Pancreas (tissue), 10 donors: ENCODE measurements around the gene FEN1. TPM values are rescaled to one million over a fixed set of nuclear protein-coding genes. Genes with fewer than 3 reads are reported as not detected.

Experiments used
- ATAC-seq, 4 donors: fragments of 200-7000 bp; cut with Tn5 transposase; one replicate each; pipeline versions ENCODE4 v1.8.0 to v1.9.1; 2020; ENCODE audit warnings: mild to moderate bottlenecking in 4 of 4, moderate library complexity in 4 of 4
- DNase-seq, 6 donors: peaks; one replicate each; pipeline ENCODE4 v3.0.0-alpha.2; 2020
- FAIRE-seq: peaks from 2 replicates; lab custom pipeline; 2012; peaks lifted over from hg19 to GRCh38; lab: Jason Lieb, UNC
- H3K27ac ChIP-seq, 4 donors: fragments of 200-600 bp; sonication (generic); 1 replicate in 3 of 4; 2 replicates in 1 of 4; pipeline versions ENCODE4 v1.5.0 to v1.8.0; 2020
- H3K27me3 ChIP-seq, 4 donors: fragments of 200-600 bp; one replicate each; pipeline ENCODE4 v1.8.0; 2021
- H3K36me3 ChIP-seq, 3 donors: fragments of 200-600 bp; sonication (generic) in 1 of 3; one replicate each; pipeline versions ENCODE4 v1.5.0 to v1.8.0; 2020 to 2021
- H3K4me1 ChIP-seq, 3 donors: fragments of 200-600 bp; one replicate each; pipeline ENCODE4 v1.8.0; 2021
- H3K4me3 ChIP-seq, 4 donors: fragments of 200-600 bp; sonication (generic) in 2 of 4; one replicate each; pipeline versions ENCODE4 v1.5.0 to v1.8.0; 2020 to 2021
- H3K9me3 ChIP-seq, 4 donors: fragments of 200-600 bp; one replicate each; pipeline ENCODE4 v1.8.0; 2021
- CTCF ChIP-seq, 4 donors: fragments of 200-600 bp; sonication (generic) in 3 of 4; IDR thresholded peaks; one replicate each; pipeline versions ENCODE4 v1.5.0 to v1.8.0; 2021; ENCODE audit warnings: antibody characterized with exemption in 4 of 4
- WGBS, 2 donors: extraction: QIAGEN DNeasy Blood & Tissue Kit; methylation state at CpG; one replicate each; pipeline ENCODE4 v1.1.7; 2013; 5-methylcytosine and 5-hydroxymethylcytosine counted together
- intact Hi-C, 3 donors: fragments of 100-400 bp; cut with DNase I; formaldehyde crosslinking; loops; one replicate each; pipeline versions ENCODE4 v1.11.1 to v1.14.2; 2022
- polyA plus RNA-seq, 2 donors: library from polyadenylated mRNA; stranded (reverse); fragments of 200-250 nt; gene quantifications; one replicate each; pipeline ENCODE4 v1.2.3, GENCODE V29; 2013
- total RNA-seq, 6 donors: library from RNA; stranded (reverse); fragmentation: NEBNext Ultra II Directional in 4 of 6; extraction: Animal tissue kit (Norgen Biotek cat#: 25700) in 4 of 6; gene quantifications; one replicate each; pipeline versions ENCODE4 v1.2.1 to v1.2.4, GENCODE V29; 2021 to 2023
- donor health status: healthy with polysubstance abuse.
- donor health status: DM: no; HTN: no; CAD: no; lungs with moderate emphysema.
- donor health status: DM: no; HTN: no; CAD: no.
- donor health status: control.
- donor health status: control.
- donor health status: Bipolar disorder and iron deficiency.
- donor health status: DM: yes; HTN: yes; CAD: no.
- donor health status: DM: no; HTN: no; CAD: no.
- donor health status: DM: no; HTN: no; CAD: no.
- donor health status: DM: yes; HTN: yes; CAD: no.

The FEN1 gene
- total and polyA plus RNA-seq, 8 donors: 2.3 to 7.3 (median 4.7) TPM

GRCh38 chr11:61773809-61774208, 18.9 kb upstream of the FEN1 start:
- Histone ChIP-seq H3K27ac (no peak overlapping the region), H3K9me3 (no peaks in the 10 kb centered on the region), H3K4me1 (peaks cover 17 to 25% (median 19%) of the 10 kb centered on the region in 3 donors), H3K27me3 (no peaks in the 10 kb centered on the region), H3K36me3 (peaks cover 0 to 9% (median 0%) of the 10 kb centered on the region in 3 donors), H3K4me3 (no peak overlapping the region)
- intact Hi-C loops: no loop called here
- FAIRE-seq: no peak
- ATAC-seq: no peak
- TF ChIP-seq CTCF (IDR thresholded peaks at IDR 0.05): no peak
- peak in 1 of 6 donors; percentile 72 for DNase-seq
- 91 to 94% methylated on average over 18 of the region's 18 CpGs for WGBS, 2 donors

- Histone ChIP-seq H3K4me1 (peaks cover 11 to 19% (median 13%) of the 10 kb centered on the region in 3 donors), H3K4me3 (no peak overlapping the region), H3K27me3 (no peaks in the 10 kb centered on the region), H3K36me3 (peaks cover 0 to 15% (median 0%) of the 10 kb centered on the region in 3 donors), H3K9me3 (no peaks in the 10 kb centered on the region), H3K27ac (no peak overlapping the region)
- intact Hi-C loops: no loop called here
- ATAC-seq (no peak), FAIRE-seq (no peak), DNase-seq (peak in 2 of 6 donors; percentile 11 to 41)
- TF ChIP-seq CTCF (IDR thresholded peaks at IDR 0.05): no peak
- 90% methylated on average over 8 to 12 of the region's 12 CpGs for WGBS, 2 donors
Measured at GRCh38 chr11:61774411-61774810, 18.3 kb upstream of the FEN1 start.

GRCh38 chr11:61775106-61775505, 17.6 kb upstream of the FEN1 start:
- Histone ChIP-seq H3K27ac (no peak overlapping the region), H3K4me3 (no peak overlapping the region), H3K27me3 (no peaks in the 10 kb centered on the region), H3K9me3 (no peaks in the 10 kb centered on the region), H3K36me3 (peaks cover 0 to 19% (median 0%) of the 10 kb centered on the region in 3 donors), H3K4me1 (peaks cover 8 to 15% (median 13%) of the 10 kb centered on the region in 3 donors)
- DNase-seq: peak in 2 of 6 donors; percentile 37 to 62
- intact Hi-C loops: no loop called here
- no peak for ATAC-seq
- no peak for TF ChIP-seq CTCF (IDR thresholded peaks at IDR 0.05)
- FAIRE-seq: no peak
- WGBS, 2 donors: 94 to 97% methylated on average over 6 of the region's 6 CpGs

GRCh38 chr11:61775606-61776554, 16.8 kb upstream of the FEN1 start:
- FAIRE-seq (no peak), ATAC-seq (no peak), DNase-seq (peak in 2 of 6 donors; percentile 46 to 75)
- no peaks in the 10 kb centered on the region for H3K27me3 ChIP-seq
- WGBS, 2 donors: 84 to 89% methylated on average over 20 of the region's 20 CpGs
- peaks cover 0 to 19% (median 0%) of the 10 kb centered on the region in 3 donors for H3K36me3 ChIP-seq
- H3K4me3 ChIP-seq: no peak overlapping the region
- no peaks in the 10 kb centered on the region for H3K9me3 ChIP-seq
- TF ChIP-seq CTCF (IDR thresholded peaks at IDR 0.05): no peak
- intact Hi-C loops: no loop called here
- no peak overlapping the region for H3K27ac ChIP-seq
- H3K4me1 ChIP-seq: peaks cover 8 to 15% (median 13%) of the 10 kb centered on the region in 3 donors
